Forelimb muscle (tissue), 1 donor: ENCODE measurements around the gene TBC1D14. TPM values are rescaled to one million over a fixed set of nuclear protein-coding genes. Genes with fewer than 3 reads are reported as not detected.
A peak's percentile ranks its signal among the peaks of the same experiment; 100 is the strongest.

ENCODE experiments used
- DNase-seq: peaks from one replicate; pipeline ENCODE4 v3.0.0-alpha.2; 2013; ENCODE audit warnings: low read depth
- polyA plus RNA-seq: library from polyadenylated mRNA; unstranded; fragments of 120-200 nt; gene quantifications from one replicate; pipeline ENCODE4 v1.2.1, GENCODE V29; 2013; ENCODE audit not compliant: insufficient read length

TBC1D14 gene
- polyA plus RNA-seq, 1 donor, result 37.0 TPM

DNA sequence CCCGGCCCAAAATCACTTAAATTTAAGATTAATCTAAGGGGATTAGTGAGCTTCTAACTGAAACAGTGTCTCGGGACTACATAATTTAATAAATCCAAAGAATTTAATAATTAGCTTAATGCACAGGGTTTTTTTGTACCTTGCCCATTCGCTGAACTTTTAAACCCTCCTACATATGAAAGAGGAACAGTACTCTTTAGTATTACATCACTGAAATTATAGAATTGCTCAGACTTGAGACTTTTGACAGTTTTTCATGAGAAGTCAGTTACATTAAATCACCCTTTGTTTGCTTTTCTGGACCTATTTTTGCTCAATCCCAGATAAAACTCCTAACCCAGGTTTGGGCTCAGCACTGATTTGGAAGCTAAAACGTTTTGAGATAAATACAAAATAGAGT is 131.1 kb downstream of the TBC1D14 start:
- no peak for DNase-seq

DNA sequence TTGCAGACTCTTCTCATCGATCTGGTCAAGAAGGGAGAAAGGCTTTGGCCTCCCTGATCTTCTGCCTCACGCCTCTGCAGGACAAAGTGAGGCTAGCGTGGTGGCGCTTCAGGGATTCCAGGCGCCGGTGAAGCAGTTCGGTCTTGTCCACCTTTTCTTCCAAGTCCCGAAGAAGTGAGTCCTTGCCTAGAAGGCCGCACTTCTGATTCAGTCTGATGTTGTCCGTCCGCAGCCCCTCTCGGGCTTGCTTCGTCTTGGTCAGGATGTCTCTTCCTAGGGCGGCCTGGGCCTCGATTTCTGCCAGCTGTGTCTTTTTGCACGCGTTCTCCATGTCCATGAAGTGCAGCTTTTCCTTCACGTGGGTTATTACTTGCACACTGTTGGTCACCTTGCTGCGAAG is 131.6 kb downstream of the TBC1D14 start:
- DNase-seq, result no peak

DNA sequence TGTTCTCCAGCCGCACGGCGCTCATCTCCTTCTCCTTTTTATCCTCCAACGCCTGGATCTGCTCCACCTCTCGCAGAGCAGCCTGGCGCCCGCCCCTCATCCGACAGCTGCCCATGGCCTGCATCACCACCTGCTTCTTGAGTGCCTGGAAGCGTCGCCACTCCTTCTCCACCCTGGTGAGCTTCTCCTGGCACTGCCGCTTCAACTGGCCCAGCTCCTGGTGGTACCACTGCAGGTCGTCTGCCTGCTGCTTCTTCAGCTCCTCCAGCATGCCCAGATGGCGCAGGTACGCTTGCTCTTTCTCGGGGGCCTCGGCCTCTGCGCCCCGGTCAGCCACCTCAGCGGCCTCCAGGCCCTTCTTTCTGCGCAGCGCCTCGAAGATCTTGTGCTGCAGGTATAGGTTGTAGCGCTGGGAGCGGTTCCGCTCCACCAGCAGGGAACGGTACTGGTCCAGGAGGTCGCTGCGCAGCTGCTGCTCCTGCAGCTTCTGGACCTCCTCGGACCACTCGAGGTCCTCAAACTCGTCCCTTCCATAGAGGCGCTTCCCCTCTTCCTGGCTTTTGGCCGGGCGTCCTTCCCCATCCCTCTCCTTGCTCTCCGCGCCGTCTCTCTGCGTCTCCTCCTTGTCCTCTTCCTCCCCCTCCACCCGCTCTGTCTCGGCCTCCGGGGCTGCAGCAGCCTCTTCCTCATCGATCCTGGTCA is 132.3 kb downstream of the TBC1D14 start:
- DNase-seq, result no peak

DNA sequence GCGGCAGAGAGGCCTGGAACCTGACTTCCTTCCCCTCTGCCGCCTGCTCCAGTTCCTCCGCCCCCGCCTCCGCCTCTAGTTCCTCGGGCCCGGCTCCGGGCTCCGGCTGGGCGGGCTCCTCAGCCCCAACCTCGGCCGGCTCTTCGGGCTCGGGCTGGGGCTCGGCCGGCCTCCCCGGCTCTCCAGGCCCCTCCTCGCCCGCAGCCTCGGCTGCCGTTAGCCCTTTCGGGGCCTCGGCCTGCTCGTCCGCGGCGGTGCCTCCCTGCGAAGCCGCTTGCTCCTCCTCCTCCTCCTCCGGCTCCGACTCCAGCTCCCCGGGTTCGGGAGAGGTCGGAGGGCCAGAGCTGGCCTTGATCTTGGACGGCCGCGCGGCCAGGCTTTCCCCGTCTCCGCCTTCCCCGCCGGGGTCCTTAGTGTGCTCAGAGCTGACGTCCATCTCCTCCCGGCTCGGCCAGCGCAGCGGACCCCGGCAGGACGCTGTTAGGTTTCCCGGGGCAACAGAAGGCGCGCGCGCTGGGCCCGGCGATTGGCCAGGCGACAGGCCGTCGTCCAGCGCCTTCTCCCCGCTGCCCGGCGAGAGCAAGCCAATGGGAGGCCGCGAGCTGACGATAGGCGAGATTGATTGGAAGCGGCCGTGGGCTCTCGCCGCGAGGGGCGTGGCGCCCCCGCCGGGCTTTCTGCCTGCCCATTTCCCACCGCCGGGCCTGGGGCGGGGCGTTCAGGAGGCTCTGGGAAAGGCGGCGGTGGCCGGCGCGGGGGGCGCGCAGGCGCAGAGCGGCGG is 133.1 kb downstream of the TBC1D14 start:
- peak; percentile 93 for DNase-seq

DNA sequence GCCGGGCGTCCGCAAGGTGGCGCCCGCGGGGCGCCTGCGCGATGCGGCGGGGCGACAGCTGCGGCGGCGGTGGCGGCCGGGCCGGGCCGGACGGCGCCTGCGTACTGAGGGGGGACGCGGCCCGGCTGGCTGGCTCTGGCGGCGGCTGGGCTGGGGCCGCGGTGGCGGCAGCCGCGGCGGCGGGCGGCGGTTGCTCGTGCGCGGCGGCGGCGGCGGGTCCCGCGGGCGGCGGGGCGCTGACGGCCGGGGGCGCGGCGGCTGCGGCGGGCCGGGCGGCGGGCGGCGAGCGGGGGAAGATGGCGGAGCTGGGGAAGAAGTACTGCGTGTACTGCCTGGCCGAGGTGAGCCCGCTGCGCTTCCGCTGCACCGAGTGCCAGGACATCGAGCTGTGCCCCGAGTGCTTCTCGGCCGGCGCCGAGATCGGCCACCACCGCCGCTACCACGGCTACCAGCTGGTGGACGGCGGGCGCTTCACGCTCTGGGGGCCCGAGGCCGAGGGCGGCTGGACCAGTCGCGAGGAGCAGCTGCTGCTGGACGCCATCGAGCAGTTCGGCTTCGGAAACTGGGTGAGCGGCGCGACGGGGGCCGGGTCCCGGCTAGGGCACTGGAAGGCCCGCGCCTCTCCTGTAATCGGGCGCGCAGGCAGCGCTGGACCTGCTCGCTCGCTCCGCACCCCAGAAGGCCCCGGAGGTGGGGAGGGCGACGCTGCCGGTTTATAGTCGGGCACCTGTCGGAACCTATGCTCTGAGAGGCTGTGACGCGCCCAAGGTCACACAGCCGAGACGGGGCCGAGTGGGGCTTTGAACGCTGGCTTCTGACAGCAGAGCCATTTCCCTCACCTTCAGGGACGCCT is 133.9 kb downstream of the TBC1D14 start, which contains the start of gene TADA2B:
TSS of gene TADA2B (plus strand) at position 89 of the 853 bp plus-strand sequence. CDS start at position 297, 208 bp downstream.
- no peak for DNase-seq

DNA sequence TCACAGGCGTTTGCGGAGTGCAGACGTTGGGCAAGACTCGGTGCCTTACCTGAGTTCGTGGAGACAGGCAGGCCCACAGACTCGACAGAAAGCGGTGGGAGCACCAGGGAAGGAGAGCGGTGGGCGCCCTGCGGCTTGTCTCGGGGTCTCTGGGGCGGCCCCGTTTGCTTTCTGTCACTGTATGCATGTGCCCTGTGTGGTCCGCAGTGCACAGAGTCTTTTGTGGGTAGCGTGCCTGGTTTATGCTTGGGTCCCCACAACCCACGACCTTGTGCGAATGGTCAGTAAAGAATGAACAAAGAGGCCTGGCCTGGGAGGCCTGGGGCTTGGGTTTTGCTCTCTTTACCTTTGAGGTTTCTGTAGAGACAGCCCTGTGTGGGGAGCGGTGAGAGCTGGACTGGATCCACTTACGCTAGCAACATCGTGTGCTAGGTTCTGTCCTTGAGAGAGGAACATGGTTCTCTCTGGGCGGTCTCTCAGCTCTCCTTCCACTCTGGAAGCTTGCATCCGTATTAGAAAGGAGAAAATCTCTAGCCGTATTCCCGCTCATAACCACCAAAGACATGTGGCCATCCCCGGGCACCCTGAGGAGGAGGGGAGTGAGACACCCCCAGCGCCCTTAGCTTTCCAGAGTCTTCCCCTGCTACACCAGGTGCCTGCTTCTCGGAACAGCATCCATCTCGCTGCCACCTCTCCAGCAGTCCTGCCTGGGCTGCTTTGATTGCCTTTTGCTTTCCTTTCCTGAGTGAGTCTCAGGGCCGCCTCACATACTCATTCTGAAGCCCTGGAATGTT is 134.7 kb downstream of the TBC1D14 start:
- no peak for DNase-seq

DNA sequence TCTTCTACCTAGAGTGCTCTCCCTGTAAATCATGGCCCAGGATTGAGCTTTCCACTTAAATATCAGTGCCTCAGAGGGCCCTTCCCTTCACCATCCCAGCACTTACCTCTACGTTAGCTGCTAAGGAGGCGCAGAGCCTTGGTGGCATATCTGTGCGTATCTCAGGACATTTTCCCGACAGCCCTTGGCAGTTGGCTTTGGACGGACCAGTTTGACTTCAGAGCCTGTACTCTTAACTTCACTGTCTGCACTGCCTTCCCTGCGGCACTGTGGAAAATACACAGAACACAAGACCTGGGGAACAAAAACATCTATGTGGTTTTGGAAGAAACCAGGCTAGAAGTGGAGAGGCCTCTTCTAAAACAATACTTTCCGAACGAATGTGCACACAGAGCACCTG is 135.9 kb downstream of the TBC1D14 start:
- DNase-seq, result no peak

DNA sequence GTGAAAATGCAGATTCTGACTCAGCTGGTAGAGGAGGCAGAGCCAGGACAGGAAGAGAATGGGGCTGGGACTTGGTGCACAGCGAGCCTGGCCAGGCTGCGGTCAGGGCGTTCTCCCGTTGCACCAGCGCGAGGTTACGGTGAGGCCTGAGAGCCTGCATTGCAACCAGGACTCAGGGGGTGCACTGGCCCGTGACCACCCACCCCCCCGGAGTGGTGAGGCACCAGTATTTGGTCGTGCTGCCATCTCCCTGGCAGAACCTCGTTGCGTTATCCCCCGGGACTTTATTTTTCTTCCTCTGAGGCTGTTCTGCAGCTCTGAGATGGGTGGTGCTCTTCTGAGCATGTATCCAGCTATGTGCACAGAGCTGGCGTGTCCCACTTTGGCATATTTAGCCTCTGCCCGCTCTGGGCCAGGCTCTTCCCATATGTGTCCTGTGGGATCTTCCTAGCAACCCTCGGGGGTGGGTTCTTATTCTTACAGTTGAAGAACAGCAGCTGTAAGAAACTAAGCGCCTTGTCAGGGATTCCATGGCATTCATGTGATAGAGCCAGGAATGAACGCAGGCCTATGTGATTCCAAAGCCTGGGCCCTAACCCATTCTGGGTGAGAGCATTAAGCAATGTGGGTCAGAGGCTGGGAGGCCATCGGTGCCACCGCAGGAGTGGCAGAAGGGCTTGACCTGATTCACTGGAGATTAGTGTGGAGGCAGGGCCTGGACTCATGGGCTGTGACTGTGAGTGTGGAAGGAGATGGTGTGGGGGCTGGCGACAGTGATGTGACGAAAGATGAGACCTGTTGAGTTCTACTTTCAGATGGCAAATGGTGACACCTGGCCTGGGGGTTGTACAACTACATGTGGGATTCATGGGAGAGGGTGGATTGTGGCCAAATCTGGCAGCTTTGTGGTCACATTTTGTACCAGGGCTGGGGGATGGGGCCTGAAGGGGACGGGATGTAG is 136.6 kb downstream of the TBC1D14 start:
- no peak for DNase-seq

DNA sequence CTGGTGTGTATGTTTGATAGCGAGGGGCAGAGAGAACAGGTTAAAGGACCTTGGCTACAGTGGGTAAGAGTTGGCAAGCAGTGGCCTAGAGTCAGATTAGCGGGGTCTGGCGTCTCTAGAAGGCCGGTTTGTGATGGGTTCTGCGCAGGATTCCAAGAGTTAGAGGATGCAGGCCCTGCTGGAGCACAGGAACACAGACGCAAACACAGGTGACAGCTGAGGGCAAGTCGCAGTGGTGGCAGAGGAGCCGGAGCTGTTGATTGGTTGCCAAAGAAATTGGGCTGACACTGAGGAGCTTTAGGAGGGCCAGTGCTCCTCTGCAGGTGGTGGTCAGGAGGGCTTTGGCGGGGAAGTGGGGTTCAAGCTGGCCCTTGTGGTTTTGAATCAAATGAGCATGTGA is 137.3 kb downstream of the TBC1D14 start:
- no peak for DNase-seq

DNA sequence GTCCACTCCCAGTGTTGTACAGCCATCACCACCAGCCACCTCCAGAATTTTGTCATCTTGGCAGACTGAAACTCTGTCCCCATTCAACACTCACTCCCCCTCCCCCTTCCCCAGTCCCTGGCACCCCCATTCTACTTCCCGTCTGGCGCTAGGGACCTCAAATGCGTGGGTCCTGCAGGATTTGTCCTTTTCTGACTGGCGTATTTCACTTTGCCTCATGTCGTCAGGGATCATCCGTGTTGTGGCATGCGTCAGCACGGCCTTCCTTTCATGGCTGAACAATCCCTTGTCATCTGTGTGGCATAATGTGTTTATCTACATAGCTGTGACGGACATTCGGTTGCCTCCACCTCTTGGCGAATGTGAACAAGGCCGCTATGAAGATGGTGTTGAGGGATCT is 139.0 kb downstream of the TBC1D14 start:
- no peak for DNase-seq

DNA sequence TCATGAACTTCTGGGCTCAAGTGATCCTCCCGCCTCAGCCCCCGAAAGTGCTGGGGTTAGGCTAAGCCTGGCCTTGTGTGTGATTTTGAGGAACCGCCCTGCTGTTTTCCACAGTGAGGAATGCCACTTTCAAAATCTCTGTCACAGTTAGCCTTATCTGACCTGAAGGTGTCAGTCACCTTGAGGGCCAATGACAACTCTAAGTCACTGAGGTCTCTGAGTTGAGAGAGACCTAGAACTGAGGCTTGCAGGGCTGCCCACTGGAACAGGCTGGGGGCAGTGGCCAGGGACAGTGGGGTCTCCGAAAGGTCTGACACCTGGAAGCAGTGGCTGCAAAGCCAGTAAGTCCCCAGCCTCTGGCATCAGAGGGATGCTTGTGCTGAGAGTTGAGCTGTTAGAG is 139.7 kb downstream of the TBC1D14 start:
- DNase-seq, result no peak

DNA sequence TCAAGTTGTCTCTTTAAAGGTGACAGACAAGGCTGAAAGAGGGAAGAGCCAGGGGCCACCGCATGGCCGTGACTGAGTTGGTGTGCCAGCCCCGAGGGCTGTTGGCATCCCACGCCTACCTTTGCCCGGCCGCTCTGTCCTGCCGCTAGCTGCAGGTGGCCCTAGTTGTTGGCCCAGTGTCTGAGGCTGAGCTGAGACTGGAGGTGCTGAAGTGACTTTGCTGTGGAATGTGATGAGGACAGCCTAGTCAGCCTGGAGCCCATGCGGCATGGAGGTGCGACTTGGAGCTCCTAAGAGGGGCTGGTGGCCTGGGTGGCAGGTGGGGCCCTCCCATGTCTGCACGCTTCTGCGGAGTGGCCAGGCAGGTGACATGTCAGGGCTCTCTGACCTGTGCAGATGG is 140.1 kb downstream of the TBC1D14 start:
- no peak for DNase-seq

DNA sequence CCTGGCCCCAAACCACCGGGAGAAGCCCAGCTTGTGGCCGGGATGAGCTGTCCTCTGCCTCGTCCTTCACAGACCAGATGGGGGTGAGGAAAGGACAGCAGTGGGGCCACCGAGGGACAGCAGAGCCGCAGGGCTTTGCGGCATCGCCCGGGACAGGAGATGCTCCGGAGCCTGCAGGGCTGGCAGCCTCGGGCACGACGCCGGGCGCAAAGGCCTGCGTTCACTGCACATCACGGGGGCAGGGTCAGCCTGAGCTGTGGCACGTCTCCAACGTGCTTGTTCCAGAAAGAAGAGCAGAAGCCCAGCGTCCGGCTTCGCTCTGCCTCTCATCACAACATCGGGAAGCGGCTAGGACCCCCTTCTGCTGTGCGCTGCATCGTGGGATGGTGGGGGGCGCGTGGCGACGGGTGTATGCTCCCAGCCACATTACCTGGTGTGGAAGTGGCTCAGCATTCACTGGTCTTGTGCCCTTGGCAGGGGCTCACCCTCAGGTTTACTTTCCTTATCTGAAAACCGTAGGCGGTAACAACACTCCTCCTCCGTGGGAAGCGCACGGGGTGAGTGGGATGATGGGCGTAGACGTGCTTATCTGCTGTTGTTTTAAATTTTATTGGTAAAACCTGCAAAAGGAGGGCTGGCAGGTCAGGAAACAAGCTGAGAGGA is 141.0 kb downstream of the TBC1D14 start:
- DNase-seq, result no peak

DNA sequence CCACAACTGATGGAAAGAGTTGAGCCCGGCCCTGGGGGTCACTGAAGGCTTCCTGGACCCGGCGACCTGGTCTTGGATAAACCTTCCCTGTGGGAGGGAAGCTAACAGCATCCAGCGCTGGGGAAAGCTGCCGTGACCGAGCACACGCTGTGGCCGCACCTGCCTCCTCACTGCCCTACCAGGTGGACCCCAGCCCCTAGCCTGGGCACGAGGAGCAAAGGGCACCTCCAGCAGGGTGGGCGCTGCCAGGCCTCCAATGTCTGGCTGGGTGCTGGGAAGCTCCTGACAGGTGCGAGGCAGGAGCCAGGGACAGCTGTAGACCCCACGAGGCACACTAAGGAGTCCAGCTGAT is 141.5 kb downstream of the TBC1D14 start:
- no peak for DNase-seq

DNA sequence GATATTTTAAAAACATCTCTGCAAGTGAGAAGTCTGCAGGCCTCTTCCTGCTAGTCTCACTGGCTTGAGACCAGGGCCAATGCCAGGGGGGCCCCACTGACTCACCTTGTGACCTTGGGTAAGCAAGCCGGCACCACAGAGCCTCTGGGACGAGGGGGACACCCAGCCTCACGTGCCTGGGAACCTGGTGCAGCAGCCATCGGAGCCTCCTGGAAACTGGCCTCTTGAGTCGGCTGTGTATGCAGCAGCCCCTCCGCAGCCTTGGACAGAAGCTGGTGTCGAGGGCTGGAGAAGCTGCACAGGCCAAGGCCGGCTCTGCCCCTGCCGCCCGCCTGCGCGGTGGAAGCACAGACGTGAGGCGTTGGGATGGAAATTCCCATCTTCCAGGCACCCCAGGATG is 142.3 kb downstream of the TBC1D14 start:
- no peak for DNase-seq

DNA sequence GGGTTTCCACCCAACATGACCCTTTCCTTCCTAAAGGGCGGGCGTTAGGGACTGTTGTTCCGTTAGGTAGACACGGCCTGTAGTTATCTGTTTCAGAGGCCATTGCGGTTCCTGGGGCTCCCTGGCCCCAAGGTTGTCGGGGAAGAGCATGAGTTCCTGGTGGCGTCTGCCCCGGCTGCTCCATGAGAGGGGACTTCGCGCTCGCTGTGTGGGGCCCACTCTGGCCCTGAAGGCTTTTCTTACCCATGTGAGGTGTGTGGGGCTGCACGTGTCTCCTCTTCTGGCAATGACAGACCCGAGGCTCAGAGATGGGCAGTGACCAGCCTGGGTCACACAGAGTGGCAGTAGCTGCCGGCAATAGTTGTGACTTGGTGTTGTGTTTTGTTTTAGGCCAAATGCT is 142.7 kb downstream of the TBC1D14 start:
- DNase-seq, result no peak

DNA sequence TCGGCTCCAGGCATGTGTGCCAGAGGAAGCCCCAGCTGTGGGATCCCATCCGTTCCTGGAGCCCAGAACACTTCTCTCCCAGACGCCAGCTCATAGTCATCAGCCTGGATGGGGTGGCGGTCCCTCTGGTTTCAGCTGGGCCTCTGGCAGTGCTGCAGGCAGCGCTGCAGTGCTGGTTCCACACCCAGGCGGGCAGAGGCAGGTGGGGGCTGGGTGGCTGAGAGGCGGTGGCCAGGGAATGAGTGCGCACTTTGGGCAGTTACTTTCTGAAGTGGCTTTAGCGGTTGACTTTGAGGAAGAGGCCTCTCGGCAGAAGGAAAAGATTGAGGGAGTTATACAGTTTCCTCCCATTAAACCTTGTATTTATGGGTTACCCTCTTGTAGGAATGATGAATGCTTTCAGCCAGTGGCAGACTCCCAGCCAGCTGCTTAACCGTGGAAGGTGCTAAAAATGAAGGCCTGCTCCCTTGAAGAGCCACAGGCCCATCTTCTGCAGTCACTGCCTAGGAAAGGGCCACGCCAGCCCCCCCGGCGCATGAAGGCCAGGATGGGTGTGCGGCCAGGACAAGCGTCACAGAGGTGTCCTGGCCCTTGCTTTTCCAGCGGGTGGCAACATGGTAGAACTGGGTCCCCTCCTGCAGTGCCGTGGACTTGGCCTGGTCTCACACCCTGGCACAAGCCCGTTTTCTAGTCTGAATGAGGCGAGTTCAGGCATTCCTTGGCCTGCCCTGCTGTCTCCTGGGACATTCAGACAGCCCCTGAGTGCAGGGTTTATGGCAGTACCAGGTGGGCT is 143.5 kb downstream of the TBC1D14 start:
- DNase-seq, result no peak

DNA sequence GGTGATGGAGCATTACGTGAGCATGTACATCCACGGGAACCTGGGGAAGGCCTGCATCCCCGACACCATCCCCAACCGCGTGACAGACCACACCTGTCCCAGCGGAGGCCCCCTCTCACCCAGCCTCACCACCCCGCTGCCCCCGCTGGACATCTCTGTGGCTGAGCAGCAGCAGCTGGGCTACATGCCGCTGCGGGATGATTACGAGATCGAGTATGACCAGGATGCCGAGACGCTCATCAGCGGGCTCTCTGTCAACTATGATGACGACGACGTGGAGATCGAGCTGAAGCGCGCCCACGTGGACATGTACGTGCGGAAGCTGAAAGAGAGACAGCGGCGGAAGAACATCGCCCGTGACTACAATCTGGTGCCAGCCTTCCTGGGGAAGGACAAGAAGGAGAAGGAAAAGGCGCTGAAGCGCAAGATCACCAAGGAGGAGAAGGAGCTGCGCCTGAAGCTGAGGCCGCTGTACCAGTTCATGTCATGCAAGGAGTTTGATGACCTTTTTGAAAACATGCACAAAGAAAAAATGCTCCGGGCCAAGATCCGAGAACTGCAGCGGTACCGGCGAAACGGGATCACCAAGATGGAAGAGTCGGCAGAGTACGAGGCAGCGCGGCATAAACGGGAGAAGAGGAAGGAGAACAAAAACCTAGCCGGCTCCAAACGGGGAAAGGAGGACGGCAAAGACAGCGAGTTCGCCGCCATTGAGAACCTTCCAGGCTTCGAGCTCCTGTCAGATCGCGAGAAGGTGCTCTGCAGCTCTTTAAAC is 144.7 kb downstream of the TBC1D14 start:
- DNase-seq, result no peak
